BLaER1 treated with 17β-estradiol and CSF1 and Interleukin-3, amounts not matched to agents 10 nM and 100 nM (cell line): ENCODE results near the gene MUS81.

Experiments used
- H3K27ac ChIP-seq, 11 experiments: shearing (Covaris generic); formaldehyde crosslinking; 2 replicates each; pipeline ENCODE4 v1.8.1; 2022
- H3K27me3 ChIP-seq, 11 experiments: shearing (Covaris generic); formaldehyde crosslinking; 2 replicates each; pipeline ENCODE4 v1.8.1; 2022
- H3K36me3 ChIP-seq, 11 experiments: shearing (Covaris generic); formaldehyde crosslinking; 2 replicates each; pipeline ENCODE4 v1.8.1; 2022
- H3K4me1 ChIP-seq, 10 experiments: shearing (Covaris generic); formaldehyde crosslinking; 2 replicates each; pipeline ENCODE4 v1.8.1; 2022
- H3K4me2 ChIP-seq, 11 experiments: shearing (Covaris generic); formaldehyde crosslinking; 2 replicates each; pipeline ENCODE4 v1.8.1; 2022
- H3K4me3 ChIP-seq, 10 experiments: shearing (Covaris generic); formaldehyde crosslinking; 2 replicates each; pipeline ENCODE4 v1.8.1; 2022
- H3K9ac ChIP-seq, 11 experiments: shearing (Covaris generic); formaldehyde crosslinking; 2 replicates each; pipeline ENCODE4 v1.8.1; 2022
- H3K9me3 ChIP-seq, 11 experiments: shearing (Covaris generic); formaldehyde crosslinking; replicated peaks in 1 of 11; 2 replicates each; pipeline ENCODE4 v1.8.1; 2022
- H4K20me1 ChIP-seq, 11 experiments: shearing (Covaris generic); formaldehyde crosslinking; 2 replicates each; pipeline ENCODE4 v1.8.1; 2022
- Cebpa-rat ChIP-seq, 11 experiments: shearing (Covaris generic); IDR thresholded peaks; 2 replicates each; pipeline ENCODE4 v1.8.1; 2022

Gene MUS81

GRCh38 chr11:65899356-65900124, 39.3 kb downstream of the MUS81 start:
- Histone ChIP-seq H3K4me1 (peaks cover 44 to 70% (median 58%) of the 10 kb centered on the region in 10 experiments), H3K9ac (peak overlapping the region; percentile 64 to 91 (median 83)), H3K4me2 (peak overlapping the region; percentile 85 to 99 (median 92)), H3K4me3 (peak overlapping the region; percentile 66 to 93 (median 77)), H3K9me3 (no peaks in the 10 kb centered on the region), H3K27ac (peak overlapping the region; percentile 71 to 85 (median 82)), H3K36me3 (peaks cover 0 to 33% (median 4%) of the 10 kb centered on the region in 11 experiments; a peak in 12 of 22 replicates), H4K20me1 (peaks cover 0 to 38% (median 5%) of the 10 kb centered on the region in 11 experiments; a peak in 8 of 22 replicates), H3K27me3 (peaks cover 0 to 55% (median 51%) of the 10 kb centered on the region in 11 experiments; a peak in 19 of 22 replicates)
- no peak for TF ChIP-seq Cebpa-rat (IDR thresholded peaks at IDR 0.05)

- peak within 1 kb of the TSS; percentile 85 to 99 (median 92) for H3K4me2 ChIP-seq
- H3K4me3 ChIP-seq, result peak within 1 kb of the TSS; percentile 66 to 93 (median 77)
- no peaks in the 10 kb centered on the region for H3K9me3 ChIP-seq
- peaks cover 0 to 32% (median 3%) of the 10 kb centered on the region in 11 experiments; a peak in 12 of 22 replicates for H3K36me3 ChIP-seq
- peaks cover 0 to 55% (median 51%) of the 10 kb centered on the region in 11 experiments; a peak in 19 of 22 replicates for H3K27me3 ChIP-seq
- peak within 1 kb of the TSS; percentile 71 to 85 (median 82) for H3K27ac ChIP-seq
- no peak for TF ChIP-seq Cebpa-rat (IDR thresholded peaks at IDR 0.05)
- H3K4me1 ChIP-seq, result peaks cover 37 to 62% (median 50%) of the 10 kb centered on the region in 10 experiments
- H3K9ac ChIP-seq, result peak within 1 kb of the TSS; percentile 64 to 91 (median 83)
- H4K20me1 ChIP-seq, result peaks cover 0 to 37% (median 5%) of the 10 kb centered on the region in 11 experiments; a peak in 8 of 22 replicates
Observed at GRCh38 chr11:65900125-65900898, 40.1 kb downstream of the MUS81 start, which contains the start of gene FOSL1. Gene FOSL1 (minus strand): TSS chr11:65900388. CDS start chr11:65900339, 49 bp downstream.

DNA sequence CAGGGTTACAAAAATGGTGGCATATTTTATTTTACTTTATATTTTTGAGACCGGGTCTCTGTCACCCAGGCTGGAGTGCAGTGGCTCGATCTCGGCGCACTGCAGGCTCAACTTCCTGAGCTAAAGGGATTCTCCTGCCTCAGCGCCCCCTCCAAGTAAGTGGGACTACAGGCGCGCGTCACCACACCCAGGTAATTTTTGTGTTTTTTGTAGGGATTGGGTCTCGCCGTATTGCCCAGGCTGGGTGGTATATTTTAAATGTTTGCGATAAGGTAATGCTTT, 40.6 kb downstream of the MUS81 start:
- no peaks in the 10 kb centered on the region for H3K9me3 ChIP-seq
- peaks cover 0 to 55% (median 51%) of the 10 kb centered on the region in 11 experiments; a peak in 19 of 22 replicates for H3K27me3 ChIP-seq
- peaks cover 34 to 57% (median 45%) of the 10 kb centered on the region in 10 experiments for H3K4me1 ChIP-seq
- H3K9ac ChIP-seq, result no peak overlapping the region; a peak in 1 of 22 replicates
- no peak for TF ChIP-seq Cebpa-rat (IDR thresholded peaks at IDR 0.05)
- peak overlapping the region in 1 of 11 experiments; percentile 85; a peak in 1 of 22 replicates for H3K27ac ChIP-seq
- H3K4me3 ChIP-seq, result peak overlapping the region in 5 of 10 experiments; percentile 70 to 93 (median 77); a peak in 8 of 20 replicates
- H4K20me1 ChIP-seq, result peaks cover 0 to 32% (median 5%) of the 10 kb centered on the region in 11 experiments; a peak in 8 of 22 replicates
- peaks cover 0 to 26% (median 0%) of the 10 kb centered on the region in 11 experiments; a peak in 12 of 22 replicates for H3K36me3 ChIP-seq
- H3K4me2 ChIP-seq, result peak overlapping the region; percentile 85 to 99 (median 92)

GRCh38 chr11:65903068-65903481, 42.8 kb downstream of the MUS81 start:
- peaks cover 26 to 46% (median 38%) of the 10 kb centered on the region in 10 experiments for H3K4me1 ChIP-seq
- peak overlapping the region in 9 of 11 experiments; percentile 38 to 79 (median 52); a peak in 18 of 22 replicates for H3K4me2 ChIP-seq
- peaks cover 0 to 42% (median 39%) of the 10 kb centered on the region in 11 experiments; a peak in 19 of 22 replicates for H3K27me3 ChIP-seq
- peaks cover 0 to 10% (median 0%) of the 10 kb centered on the region in 11 experiments; a peak in 3 of 22 replicates for H4K20me1 ChIP-seq
- H3K27ac ChIP-seq, result no peak overlapping the region
- H3K9ac ChIP-seq, result peak overlapping the region in 4 of 11 experiments; percentile 0 to 18 (median 9); a peak in 2 of 22 replicates
- no peak overlapping the region for H3K4me3 ChIP-seq
- H3K9me3 ChIP-seq, result no peaks in the 10 kb centered on the region
- TF ChIP-seq Cebpa-rat (IDR thresholded peaks at IDR 0.05), result no peak
- peaks cover 0 to 5% (median 0%) of the 10 kb centered on the region in 11 experiments; a peak in 1 of 22 replicates for H3K36me3 ChIP-seq

GRCh38 chr11:65903715-65904114, 43.5 kb downstream of the MUS81 start:
- TF ChIP-seq Cebpa-rat (IDR thresholded peaks at IDR 0.05), result no peak
- peak overlapping the region in 6 of 11 experiments; percentile 38 to 79 (median 60); a peak in 7 of 22 replicates for H3K4me2 ChIP-seq

DNA sequence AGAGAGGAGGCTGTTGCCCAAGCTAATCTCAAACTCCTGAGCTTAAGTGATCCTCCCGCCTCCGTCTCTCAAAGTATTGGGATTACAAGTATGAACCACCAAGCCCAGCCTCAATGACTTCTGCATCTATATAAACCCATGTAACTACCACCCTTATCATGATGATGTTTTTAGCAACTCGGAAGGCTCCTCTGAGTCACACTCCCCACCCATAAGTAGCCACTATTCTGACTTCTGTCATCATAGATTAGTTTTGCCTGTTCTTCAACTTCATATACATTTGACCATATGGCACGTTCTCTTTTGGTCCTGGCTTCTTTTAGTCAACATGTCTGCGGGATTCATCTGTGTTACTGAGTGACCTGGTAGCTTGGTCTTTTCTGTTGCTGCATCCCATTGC, 46.4 kb downstream of the MUS81 start:
- no peaks in the 10 kb centered on the region for H3K36me3 ChIP-seq
- peaks cover 0 to 7% (median 4%) of the 10 kb centered on the region in 11 experiments; a peak in 9 of 22 replicates for H3K27me3 ChIP-seq
- no peak overlapping the region for H3K27ac ChIP-seq
- H3K4me1 ChIP-seq, result peaks cover 14 to 47% (median 38%) of the 10 kb centered on the region in 10 experiments
- no peak overlapping the region for H3K4me2 ChIP-seq
- no peaks in the 10 kb centered on the region for H4K20me1 ChIP-seq
- TF ChIP-seq Cebpa-rat (IDR thresholded peaks at IDR 0.05), result no peak
- H3K9ac ChIP-seq, result no peak overlapping the region
- no peak overlapping the region for H3K4me3 ChIP-seq
- no peaks in the 10 kb centered on the region for H3K9me3 ChIP-seq

More at GRCh38 chr11:65903715-65904114, 43.5 kb downstream of the MUS81 start:
- H4K20me1 ChIP-seq, result peaks cover 0 to 4% (median 0%) of the 10 kb centered on the region in 11 experiments; a peak in 2 of 22 replicates
- 0 out of 22 replicates have a peak overlapping the region, but pooled peaks of 1 of the 11 experiments have one; percentile 18 for H3K9ac ChIP-seq
- H3K4me1 ChIP-seq, result peaks cover 19 to 46% (median 33%) of the 10 kb centered on the region in 10 experiments
- peaks cover 0 to 36% (median 33%) of the 10 kb centered on the region in 11 experiments; a peak in 19 of 22 replicates for H3K27me3 ChIP-seq
- no peak overlapping the region for H3K27ac ChIP-seq
- H3K36me3 ChIP-seq, result no peaks in the 10 kb centered on the region
- H3K9me3 ChIP-seq, result no peaks in the 10 kb centered on the region
- no peak overlapping the region for H3K4me3 ChIP-seq

- TF ChIP-seq Cebpa-rat (IDR thresholded peaks at IDR 0.05), result no peak
- H3K4me1 ChIP-seq, result peaks cover 14 to 50% (median 42%) of the 10 kb centered on the region in 10 experiments
- H3K9ac ChIP-seq, result no peak overlapping the region
- no peak overlapping the region for H3K4me2 ChIP-seq
- no peak overlapping the region for H3K27ac ChIP-seq
- H3K27me3 ChIP-seq, result no peaks in the 10 kb centered on the region
- H3K36me3 ChIP-seq, result no peaks in the 10 kb centered on the region
- H4K20me1 ChIP-seq, result no peaks in the 10 kb centered on the region
- H3K9me3 ChIP-seq, result no peaks in the 10 kb centered on the region
- no peak overlapping the region for H3K4me3 ChIP-seq
Observed at GRCh38 chr11:65907878-65908277, 47.6 kb downstream of the MUS81 start.
